Activated naive CD4-positive, alpha-beta T cell treated with anti-CD3 and anti-CD28 coated beads for 36 hours (primary cell): Measurements from ENCODE around the gene ADK. TPM values are rescaled to one million over a fixed set of nuclear protein-coding genes. Genes with fewer than 3 reads are reported as not detected.

Source experiments
- CTCF ChIA-PET: fragments of 350-600 bp; sonication (Branson Sonifier 250); formaldehyde crosslinking; loops from one replicate; lab custom pipeline; 2021; ENCODE audit warnings: antibody characterized with exemption; lab: Charles Lee
- DNase-seq: peaks from one replicate; pipeline ENCODE4 v3.0.0-alpha.2; 2020
- H3K27ac Mint-ChIP-seq: one replicate; pipeline ENCODE4 v1.8.0; 2021; ENCODE audit warnings: mild to moderate bottlenecking, mixed read lengths
- H3K27me3 Mint-ChIP-seq: one replicate; pipeline ENCODE4 v1.8.0; 2021; ENCODE audit warnings: low read depth, mixed read lengths
- H3K36me3 Mint-ChIP-seq: one replicate; pipeline ENCODE4 v1.8.0; 2021; ENCODE audit warnings: low read depth, mixed read lengths
- H3K4me1 Mint-ChIP-seq: one replicate; pipeline ENCODE4 v1.8.0; 2021; ENCODE audit warnings: low read depth, mixed read lengths
- H3K4me3 Mint-ChIP-seq: one replicate; pipeline ENCODE4 v1.8.0; 2021; ENCODE audit warnings: mild to moderate bottlenecking, moderate library complexity, mixed read lengths
- H3K9me3 Mint-ChIP-seq: one replicate; pipeline ENCODE4 v1.8.0; 2021; ENCODE audit warnings: mixed read lengths
- intact Hi-C: fragments of 100-400 bp; cut with micrococcal nuclease; formaldehyde crosslinking; loops from one replicate; pipeline ENCODE4 v1.15.1; 2023
- total RNA-seq, 2 experiments: library from RNA; stranded (reverse); gene quantifications; one replicate each; pipeline ENCODE4 v1.2.3, GENCODE V29; 2021

ADK gene
- total RNA-seq = 10 to 100 TPM; 43.4 to 43.9 TPM

GRCh38 chr10:74150990-74151878 lies at the start of gene ADK:
Gene ADK (plus strand): TSS chr10:74151221. CDS start chr10:74151279, 58 bp downstream.
- intact Hi-C loops = loop anchor here (1.0 to 2.0 kb wide), 12 partner anchors 25 to 1083 kb away; partner anchors contain the start of genes KAT6B, SAMD8, VCL and ZSWIM8
- peak; percentile 100 for DNase-seq
- Mint-ChIP-seq H3K27me3 (no peaks in the 10 kb centered on the region), H3K4me3 (no peak within 1 kb of the TSS), H3K36me3 (peaks cover 1% of the 10 kb centered on the region), H3K27ac (peak within 1 kb of the TSS; percentile 33), H3K4me1 (peaks cover 31% of the 10 kb centered on the region), H3K9me3 (no peaks in the 10 kb centered on the region)
- CTCF ChIA-PET = interaction anchor here (0.5 to 1.3 kb wide), 3 partner anchors 27 to 950 kb away, joined by 3 to 4 read pairs (median 4); no protein-coding TSS in a partner anchor

GRCh38 chr10:74103560-74104258 lies 47.3 kb upstream of the ADK start:
- H3K27me3 Mint-ChIP-seq = no peaks in the 10 kb centered on the region
- peaks cover 10% of the 10 kb centered on the region for H3K36me3 Mint-ChIP-seq
- intact Hi-C loops = loop anchor here (1.0 to 5.0 kb wide), 2 partner anchors 146 to 217 kb away; no protein-coding TSS in a partner anchor
- H3K9me3 Mint-ChIP-seq = no peaks in the 10 kb centered on the region
- H3K4me1 Mint-ChIP-seq = no peaks in the 10 kb centered on the region
- no peak for DNase-seq
- H3K27ac Mint-ChIP-seq = no peak overlapping the region
- CTCF ChIA-PET = interaction anchor here (0.8 to 1.6 kb wide), 7 partner anchors 9 to 224 kb away, joined by 3 to 9 read pairs (median 3); no protein-coding TSS in a partner anchor
- no peak overlapping the region for H3K4me3 Mint-ChIP-seq

DNA sequence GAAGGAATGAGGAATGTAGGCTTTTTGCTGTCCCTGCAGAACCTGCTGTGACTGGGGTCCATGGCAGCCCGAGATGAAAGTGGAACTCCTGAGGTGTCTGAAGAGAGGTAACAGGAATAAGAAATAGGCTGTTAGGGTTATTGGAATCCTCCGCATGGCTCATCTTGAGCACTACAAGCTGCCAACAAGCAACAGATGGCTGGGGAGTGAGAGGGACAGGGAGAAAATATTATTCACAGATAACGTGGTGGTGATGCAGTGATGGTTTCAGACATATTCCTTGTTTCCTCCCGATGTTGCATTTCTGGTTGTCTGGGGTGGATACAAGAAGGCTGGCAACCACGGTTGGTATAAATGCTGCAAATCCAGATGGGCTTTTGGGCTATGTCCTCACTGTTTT lies 46.5 kb upstream of the ADK start:
- DNase-seq = no peak
- Mint-ChIP-seq H3K27me3 (no peaks in the 10 kb centered on the region), H3K9me3 (no peaks in the 10 kb centered on the region), H3K4me1 (no peaks in the 10 kb centered on the region), H3K27ac (no peak overlapping the region), H3K36me3 (peaks cover 12% of the 10 kb centered on the region), H3K4me3 (no peak overlapping the region)
- intact Hi-C loops = loop anchor here (5.0 kb wide), 1 partner anchor 147 kb away; no protein-coding TSS in a partner anchor
- CTCF ChIA-PET = interaction anchor here (1.1 to 1.6 kb wide), 2 partner anchors 18 to 146 kb away, joined by 4 to 9 read pairs; no protein-coding TSS in a partner anchor

- Mint-ChIP-seq H3K36me3 (peaks cover 14% of the 10 kb centered on the region), H3K27me3 (no peaks in the 10 kb centered on the region), H3K4me3 (no peak overlapping the region), H3K27ac (no peak overlapping the region), H3K9me3 (no peaks in the 10 kb centered on the region), H3K4me1 (no peaks in the 10 kb centered on the region)
- no peak for DNase-seq
- CTCF ChIA-PET = interaction anchor here (1.1 to 1.2 kb wide), 2 partner anchors 18 to 24 kb away, joined by 3 to 4 read pairs; no protein-coding TSS in a partner anchor
- intact Hi-C loops = loop anchor here (5.0 kb wide), 1 partner anchor 148 kb away; no protein-coding TSS in a partner anchor
Observed at GRCh38 chr10:74104996-74105395, 46.0 kb upstream of the ADK start.

GRCh38 chr10:74107391-74107790 lies 43.6 kb upstream of the ADK start:
- Mint-ChIP-seq H3K4me1 (no peaks in the 10 kb centered on the region), H3K4me3 (no peak overlapping the region), H3K27ac (no peak overlapping the region), H3K36me3 (peaks cover 22% of the 10 kb centered on the region), H3K27me3 (no peaks in the 10 kb centered on the region), H3K9me3 (no peaks in the 10 kb centered on the region)
- intact Hi-C loops = no loop called here
- CTCF ChIA-PET = interaction anchor here (0.8 to 1.4 kb wide), 2 partner anchors 9 to 106 kb away, joined by 3 to 4 read pairs; no protein-coding TSS in a partner anchor
- DNase-seq = no peak

DNA sequence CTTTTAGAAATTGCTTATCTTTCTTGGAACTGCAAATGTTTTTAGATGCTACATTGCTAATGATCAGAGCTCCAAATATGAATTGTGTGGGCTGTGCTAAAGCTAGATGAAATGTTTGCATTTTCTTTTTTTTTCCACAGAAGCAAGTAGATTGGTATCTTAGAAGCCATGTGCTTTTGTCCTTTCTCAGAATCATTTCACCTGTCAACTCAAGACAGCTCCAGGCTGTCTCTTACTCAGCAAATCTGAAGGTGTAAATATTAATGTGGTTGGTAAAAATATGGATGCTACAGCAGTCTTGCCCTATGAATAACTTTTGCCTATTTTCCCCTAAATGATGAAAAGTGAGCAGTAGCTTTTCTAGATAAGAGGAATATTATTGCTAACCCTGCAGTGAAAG lies 41.6 kb upstream of the ADK start:
- DNase-seq = no peak
- peaks cover 26% of the 10 kb centered on the region for H3K36me3 Mint-ChIP-seq
- CTCF ChIA-PET = interaction anchor here (0.9 kb wide), 1 partner anchor 135 kb away, joined by 3 read pairs; no protein-coding TSS in a partner anchor
- H3K4me3 Mint-ChIP-seq = no peak overlapping the region
- intact Hi-C loops = no loop called here
- no peaks in the 10 kb centered on the region for H3K27me3 Mint-ChIP-seq
- H3K9me3 Mint-ChIP-seq = no peaks in the 10 kb centered on the region
- no peak overlapping the region for H3K27ac Mint-ChIP-seq
- no peaks in the 10 kb centered on the region for H3K4me1 Mint-ChIP-seq

DNA sequence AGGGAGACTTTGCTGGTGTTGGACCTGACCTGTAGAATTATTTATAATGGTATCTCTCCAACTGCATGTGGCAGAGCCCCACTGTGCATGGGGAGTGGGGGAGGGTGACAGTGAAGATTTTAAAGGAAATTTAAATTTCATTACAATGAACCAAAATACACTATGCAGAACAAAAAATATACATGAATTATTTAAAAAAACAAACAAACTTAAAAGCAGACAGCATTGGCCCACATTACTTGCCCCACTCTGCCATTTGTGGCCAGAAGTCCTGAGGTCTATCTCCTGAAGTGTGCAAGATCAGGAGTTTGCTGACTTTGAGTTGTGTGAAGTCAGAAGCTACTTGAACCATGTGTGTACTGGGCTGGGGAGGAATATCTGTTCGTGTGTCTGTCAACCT lies 40.9 kb upstream of the ADK start:
- CTCF ChIA-PET = interaction anchor here (2.0 kb wide), 1 partner anchor 29 kb away, joined by 4 read pairs; no protein-coding TSS in a partner anchor
- intact Hi-C loops = no loop called here
- Mint-ChIP-seq H3K27me3 (no peaks in the 10 kb centered on the region), H3K9me3 (no peaks in the 10 kb centered on the region), H3K4me3 (no peak overlapping the region), H3K36me3 (peaks cover 27% of the 10 kb centered on the region), H3K4me1 (no peaks in the 10 kb centered on the region), H3K27ac (no peak overlapping the region)
- DNase-seq = no peak

- Mint-ChIP-seq H3K9me3 (no peaks in the 10 kb centered on the region), H3K27ac (no peak overlapping the region), H3K27me3 (no peaks in the 10 kb centered on the region), H3K4me1 (peaks cover 3% of the 10 kb centered on the region), H3K36me3 (peaks cover 32% of the 10 kb centered on the region), H3K4me3 (no peak overlapping the region)
- intact Hi-C loops = no loop called here
- CTCF ChIA-PET = interaction anchor here (2.0 kb wide), 1 partner anchor 31 kb away, joined by 4 read pairs; no protein-coding TSS in a partner anchor
- DNase-seq = no peak
Observed at GRCh38 chr10:74111799-74112198, 39.2 kb upstream of the ADK start.

DNA sequence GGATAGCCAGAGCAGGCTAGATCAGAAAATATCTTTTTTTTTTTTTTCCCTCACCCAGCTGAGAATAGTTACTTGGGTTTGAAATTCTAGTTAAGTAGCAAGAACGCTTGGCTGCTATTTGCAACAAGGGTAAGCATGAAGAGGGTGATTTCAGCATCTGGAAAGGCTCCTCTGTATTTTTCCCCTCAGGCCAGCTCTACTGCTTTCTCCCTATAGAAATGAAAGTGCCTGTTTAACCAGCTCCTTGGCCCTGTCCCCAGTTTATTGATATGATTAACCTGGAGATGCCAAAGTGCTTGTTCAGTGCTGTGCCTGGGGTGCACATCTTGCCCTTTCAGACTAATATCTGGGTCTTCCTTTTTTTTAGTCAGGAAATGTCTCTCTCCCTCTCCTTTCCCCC lies 37.5 kb upstream of the ADK start:
- Mint-ChIP-seq H3K27me3 (no peaks in the 10 kb centered on the region), H3K27ac (no peak overlapping the region), H3K9me3 (no peaks in the 10 kb centered on the region), H3K4me3 (no peak overlapping the region), H3K36me3 (peaks cover 40% of the 10 kb centered on the region), H3K4me1 (peaks cover 3% of the 10 kb centered on the region)
- CTCF ChIA-PET = interaction anchor here (0.6 to 0.9 kb wide), 3 partner anchors 95 to 286 kb away, joined by 3 read pairs; no protein-coding TSS in a partner anchor
- intact Hi-C loops = no loop called here
- DNase-seq = no peak

DNA sequence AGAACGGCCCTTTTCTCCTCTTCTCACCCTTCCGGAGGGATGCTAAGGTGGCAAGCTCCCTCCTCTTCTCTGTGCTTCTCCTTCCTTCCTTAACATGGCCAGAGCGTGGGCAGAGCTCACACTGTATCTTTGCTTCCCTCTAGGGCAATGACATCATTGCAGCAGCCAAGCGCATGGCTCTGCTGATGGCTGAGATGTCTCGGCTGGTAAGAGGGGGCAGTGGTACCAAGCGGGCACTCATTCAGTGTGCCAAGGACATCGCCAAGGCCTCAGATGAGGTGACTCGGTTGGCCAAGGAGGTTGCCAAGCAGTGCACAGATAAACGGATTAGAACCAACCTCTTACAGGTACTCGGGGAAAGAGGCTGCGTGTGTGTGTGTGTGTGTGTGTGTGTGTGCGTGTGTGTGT lies 37.0 kb upstream of the ADK start:
- H3K9me3 Mint-ChIP-seq = no peaks in the 10 kb centered on the region
- no peaks in the 10 kb centered on the region for H3K27me3 Mint-ChIP-seq
- intact Hi-C loops = no loop called here
- H3K36me3 Mint-ChIP-seq = peaks cover 42% of the 10 kb centered on the region
- H3K4me1 Mint-ChIP-seq = peaks cover 3% of the 10 kb centered on the region
- H3K27ac Mint-ChIP-seq = peak overlapping the region; percentile 2
- DNase-seq = no peak
- H3K4me3 Mint-ChIP-seq = no peak overlapping the region
- CTCF ChIA-PET = interaction anchor here (0.6 to 0.9 kb wide), 2 partner anchors 94 to 287 kb away, joined by 3 read pairs; no protein-coding TSS in a partner anchor

- peaks cover 3% of the 10 kb centered on the region for H3K4me1 Mint-ChIP-seq
- DNase-seq = no peak
- no peaks in the 10 kb centered on the region for H3K27me3 Mint-ChIP-seq
- H3K36me3 Mint-ChIP-seq = peaks cover 46% of the 10 kb centered on the region
- no peak overlapping the region for H3K4me3 Mint-ChIP-seq
- CTCF ChIA-PET = interaction anchor here (0.8 kb wide), 1 partner anchor 943 kb away, joined by 3 read pairs; no protein-coding TSS in a partner anchor
- H3K9me3 Mint-ChIP-seq = no peaks in the 10 kb centered on the region
- intact Hi-C loops = no loop called here
- peak overlapping the region; percentile 22 for H3K27ac Mint-ChIP-seq
Observed at GRCh38 chr10:74117738-74118137, 33.3 kb upstream of the ADK start.

DNA sequence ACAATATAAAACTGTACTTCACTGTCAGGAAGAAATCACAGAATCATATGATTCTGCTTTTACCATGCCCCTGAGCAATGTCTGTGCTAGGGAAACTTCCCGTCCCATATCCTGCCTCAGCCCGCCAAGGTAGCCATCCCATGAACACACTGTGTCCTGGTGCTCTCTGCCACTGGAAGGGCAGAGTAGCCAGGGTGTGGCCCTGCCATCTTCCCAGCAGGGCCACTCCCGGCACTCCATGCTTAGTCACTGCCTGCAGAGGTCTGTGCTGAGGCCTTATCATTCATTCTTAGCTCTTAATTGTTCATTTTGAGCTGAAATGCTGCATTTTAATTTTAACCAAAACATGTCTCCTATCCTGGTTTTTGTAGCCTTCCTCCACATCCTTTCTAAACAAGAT lies 32.2 kb upstream of the ADK start:
- Mint-ChIP-seq H3K27ac (peak overlapping the region; percentile 57), H3K4me1 (peaks cover 5% of the 10 kb centered on the region), H3K4me3 (no peak overlapping the region), H3K9me3 (no peaks in the 10 kb centered on the region), H3K36me3 (peaks cover 49% of the 10 kb centered on the region), H3K27me3 (no peaks in the 10 kb centered on the region)
- intact Hi-C loops = no loop called here
- CTCF ChIA-PET = no interaction called here
- no peak for DNase-seq
